Adipocyte (in vitro differentiated cells): ENCODE measurements around the gene MARK1.

Source experiments
- DNase-seq: peaks from one replicate; pipeline ENCODE4 v3.0.0-alpha.2; 2015; ENCODE audit warnings: low read depth
- H3K27me3 ChIP-seq: replicated peaks from 2 replicates; pipeline ENCODE4 v1.7.0; 2013; ENCODE audit warnings: mild to moderate bottlenecking, low read length, moderate library complexity; ENCODE audit not compliant: control insufficient read depth, insufficient read depth
- H3K36me3 ChIP-seq: 2 replicates; pipeline ENCODE4 v1.7.0; 2013; ENCODE audit warnings: low read length, mild to moderate bottlenecking, moderate library complexity; ENCODE audit not compliant: control insufficient read depth, insufficient read depth, severe bottlenecking
- H3K4me1 ChIP-seq: 2 replicates; pipeline ENCODE4 v1.7.0; 2013; ENCODE audit warnings: mild to moderate bottlenecking, low read length, moderate library complexity; ENCODE audit not compliant: control insufficient read depth, insufficient read depth
- H3K4me3 ChIP-seq: 2 replicates; pipeline ENCODE4 v1.7.0; 2013; ENCODE audit warnings: mild to moderate bottlenecking, low read length, moderate library complexity
- H3K9ac ChIP-seq: 2 replicates; pipeline ENCODE4 v1.7.0; 2013; ENCODE audit warnings: mild to moderate bottlenecking, low read length, moderate library complexity
- H3K9me3 ChIP-seq: 2 replicates; pipeline ENCODE4 v1.7.0; 2013; ENCODE audit warnings: mild to moderate bottlenecking, low read length, moderate library complexity; ENCODE audit not compliant: control insufficient read depth

MARK1 gene

GRCh38 chr1:220692436-220693228, 164.7 kb downstream of the MARK1 start:
- H3K27me3 ChIP-seq: peaks cover 32% of the 10 kb centered on the region
- no peak for DNase-seq

GRCh38 chr1:220694866-220695382, 167.0 kb downstream of the MARK1 start:
- H3K9ac ChIP-seq: no peak overlapping the region
- peaks cover 31% of the 10 kb centered on the region for H3K27me3 ChIP-seq
- peaks cover 4% of the 10 kb centered on the region for H3K4me1 ChIP-seq
- no peaks in the 10 kb centered on the region for H3K36me3 ChIP-seq
- no peak for DNase-seq
- H3K4me3 ChIP-seq: no peak overlapping the region
- no peaks in the 10 kb centered on the region for H3K9me3 ChIP-seq

More at GRCh38 chr1:220692436-220693228, 164.7 kb downstream of the MARK1 start:
- H3K9me3 ChIP-seq: no peaks in the 10 kb centered on the region
- H3K4me1 ChIP-seq: peaks cover 6% of the 10 kb centered on the region
- no peaks in the 10 kb centered on the region for H3K36me3 ChIP-seq
- no peak overlapping the region for H3K9ac ChIP-seq
- H3K4me3 ChIP-seq: no peak overlapping the region

- no peak for DNase-seq
- Histone ChIP-seq H3K9me3 (no peaks in the 10 kb centered on the region), H3K4me3 (no peak overlapping the region), H3K36me3 (no peaks in the 10 kb centered on the region), H3K27me3 (peaks cover 28% of the 10 kb centered on the region), H3K4me1 (peaks cover 7% of the 10 kb centered on the region), H3K9ac (no peak overlapping the region)
These were observed 167.5 kb downstream of the MARK1 start for GRCh38 chr1:220695426-220695825.

GRCh38 chr1:220696226-220696862, 168.4 kb downstream of the MARK1 start:
- H3K36me3 ChIP-seq: no peaks in the 10 kb centered on the region
- no peak for DNase-seq
- H3K4me3 ChIP-seq: no peak overlapping the region
- H3K9ac ChIP-seq: no peak overlapping the region
- H3K9me3 ChIP-seq: no peaks in the 10 kb centered on the region
- peaks cover 7% of the 10 kb centered on the region for H3K4me1 ChIP-seq
- H3K27me3 ChIP-seq: peaks cover 19% of the 10 kb centered on the region

- Histone ChIP-seq H3K4me1 (peaks cover 7% of the 10 kb centered on the region), H3K9me3 (no peaks in the 10 kb centered on the region), H3K36me3 (no peaks in the 10 kb centered on the region), H3K4me3 (no peak overlapping the region), H3K9ac (no peak overlapping the region), H3K27me3 (peaks cover 19% of the 10 kb centered on the region)
- DNase-seq: no peak
These were observed 168.9 kb downstream of the MARK1 start for GRCh38 chr1:220696863-220697231.

- no peak overlapping the region for H3K9ac ChIP-seq
- H3K36me3 ChIP-seq: no peaks in the 10 kb centered on the region
- peaks cover 7% of the 10 kb centered on the region for H3K4me1 ChIP-seq
- peaks cover 19% of the 10 kb centered on the region for H3K27me3 ChIP-seq
- H3K9me3 ChIP-seq: peaks cover 3% of the 10 kb centered on the region
- DNase-seq: no peak
- no peak overlapping the region for H3K4me3 ChIP-seq
These were observed 169.4 kb downstream of the MARK1 start for GRCh38 chr1:220697326-220697725.

GRCh38 chr1:220698607-220699016, 170.7 kb downstream of the MARK1 start:
- Histone ChIP-seq H3K36me3 (no peaks in the 10 kb centered on the region), H3K27me3 (peaks cover 15% of the 10 kb centered on the region), H3K9me3 (peaks cover 3% of the 10 kb centered on the region), H3K9ac (no peak overlapping the region), H3K4me1 (peaks cover 7% of the 10 kb centered on the region), H3K4me3 (no peak overlapping the region)
- no peak for DNase-seq

- no peak overlapping the region for H3K9ac ChIP-seq
- H3K4me3 ChIP-seq: no peak overlapping the region
- H3K27me3 ChIP-seq: peaks cover 19% of the 10 kb centered on the region
- no peak for DNase-seq
- peaks cover 3% of the 10 kb centered on the region for H3K9me3 ChIP-seq
- no peaks in the 10 kb centered on the region for H3K36me3 ChIP-seq
- peaks cover 7% of the 10 kb centered on the region for H3K4me1 ChIP-seq
These were observed 171.1 kb downstream of the MARK1 start for GRCh38 chr1:220699044-220699443.

- H3K9ac ChIP-seq: no peak overlapping the region
- peaks cover 3% of the 10 kb centered on the region for H3K9me3 ChIP-seq
- DNase-seq: no peak
- H3K27me3 ChIP-seq: peaks cover 21% of the 10 kb centered on the region
- H3K4me3 ChIP-seq: no peak overlapping the region
- H3K36me3 ChIP-seq: no peaks in the 10 kb centered on the region
- peaks cover 7% of the 10 kb centered on the region for H3K4me1 ChIP-seq
These were observed 172.7 kb downstream of the MARK1 start for GRCh38 chr1:220700556-220701179.

- peaks cover 29% of the 10 kb centered on the region for H3K27me3 ChIP-seq
These were observed 174.0 kb downstream of the MARK1 start for GRCh38 chr1:220701974-220702373.

GRCh38 chr1:220702733-220703270, 174.9 kb downstream of the MARK1 start:
- Histone ChIP-seq H3K27me3 (peaks cover 29% of the 10 kb centered on the region), H3K4me3 (no peak overlapping the region), H3K4me1 (peaks cover 7% of the 10 kb centered on the region), H3K9ac (no peak overlapping the region), H3K36me3 (no peaks in the 10 kb centered on the region), H3K9me3 (peaks cover 3% of the 10 kb centered on the region)
- DNase-seq: no peak

More at GRCh38 chr1:220701974-220702373, 174.0 kb downstream of the MARK1 start:
- Histone ChIP-seq H3K9me3 (peaks cover 3% of the 10 kb centered on the region), H3K36me3 (no peaks in the 10 kb centered on the region), H3K4me3 (no peak overlapping the region), H3K4me1 (peaks cover 7% of the 10 kb centered on the region), H3K9ac (no peak overlapping the region)
- no peak for DNase-seq
